ENCODE measurements around the gene NARF. TPM values are rescaled to one million over a fixed set of nuclear protein-coding genes. Genes with fewer than 3 reads are reported as not detected.

The NARF gene
- total and polyA plus RNA-seq, 7 experiments from 2014 or later, result 59.8 to 188 (median 82.0) TPM

GRCh38 chr17:82435601-82436583 lies 22.6 kb upstream of the NARF start:
- H3K9me3 Mint-ChIP-seq, result no peaks in the 10 kb centered on the region
- H3K27me3 ChIP-seq (ENCODE audit: control insufficient read depth in 2 of 2, insufficient read depth in 2 of 2, low read length in 2 of 2), result no peaks in the 10 kb centered on the region
- peak overlapping the region in 2 of 9 donors; percentile 43 to 53 for H3K27ac Mint-ChIP-seq
- H3K4me3 Mint-ChIP-seq, result no peak overlapping the region
- H3K4me1 Mint-ChIP-seq, result peaks cover 3 to 21% (median 10%) of the 10 kb centered on the region in 7 donors
- H3K36me3 ChIP-seq (ENCODE audit: control insufficient read depth in 2 of 3, insufficient read depth in 3 of 3, low read length in 3 of 3), result peaks cover 0 to 62% (median 8%) of the 10 kb centered on the region in 3 experiments
- CTCF ChIA-PET, result interaction anchor here (0.6 kb wide), 1 partner anchor 134 kb away, joined by 3 read pairs; no protein-coding TSS in a partner anchor
- no peaks in the 10 kb centered on the region for H3K9me3 ChIP-seq (ENCODE audit: control insufficient read depth in 2 of 3, low read length in 3 of 3)
- DNase-seq (no peak), ATAC-seq (no peak)
- no peak overlapping the region for H3K4me3 ChIP-seq (ENCODE audit: low read length)
- intact Hi-C loops (cut with micrococcal nuclease), result no loop called here
- H3K27me3 Mint-ChIP-seq, result no peaks in the 10 kb centered on the region
- peaks cover 5 to 8% of the 10 kb centered on the region in 2 donors for H3K4me1 ChIP-seq (ENCODE audit: control insufficient read depth in 2 of 2, insufficient read depth in 2 of 2, low read length in 2 of 2)
- POLR2A ChIA-PET, result interaction anchor here (0.5 to 1.8 kb wide), 3 partner anchors 10 to 22 kb away, joined by 4 read pairs; partner anchors contain the start of gene NARF
- H3K27ac ChIP-seq (ENCODE audit: low read depth, low read length), result no peak overlapping the region
- peaks cover 0 to 5% (median 0%) of the 10 kb centered on the region in 5 donors for H3K36me3 Mint-ChIP-seq

DNA sequence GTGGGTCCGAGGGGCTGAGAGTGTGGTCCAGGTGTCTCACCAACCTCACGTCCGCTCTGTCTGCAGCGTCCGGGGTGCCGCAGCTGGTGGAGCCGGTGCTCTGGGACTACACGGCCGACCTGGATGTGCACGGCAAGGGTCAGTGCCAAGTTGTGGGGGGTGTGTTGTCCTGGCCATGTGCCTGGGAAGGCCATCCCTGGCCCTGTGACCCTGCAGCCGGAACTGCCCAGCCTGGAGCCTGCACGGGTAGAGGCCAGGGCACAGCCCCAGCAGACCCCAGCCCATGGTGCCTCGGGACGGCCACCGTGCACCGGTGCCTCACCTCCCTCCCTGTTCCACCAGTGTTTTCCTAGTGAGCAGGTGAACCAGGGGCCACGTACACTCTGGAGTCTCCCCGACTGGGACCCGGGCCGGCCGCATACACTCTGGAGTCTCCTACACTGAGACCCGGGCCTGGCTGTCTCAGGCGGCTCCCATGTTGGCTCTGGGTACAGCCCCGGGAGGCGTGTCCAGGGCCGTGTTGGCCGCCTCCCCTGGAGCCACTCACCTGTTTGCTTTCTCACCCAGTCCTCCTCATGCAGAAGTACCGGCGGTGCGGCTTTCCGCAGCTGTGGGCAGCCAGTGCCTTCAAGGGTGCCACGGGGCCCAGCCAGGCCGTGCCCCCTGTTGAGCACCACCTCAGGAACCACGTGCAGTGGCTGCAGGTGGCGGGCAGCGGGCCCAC lies 21.8 kb upstream of the NARF start:
- ChIA-PET CTCF (interaction anchor here (0.6 kb wide), 1 partner anchor 135 kb away, joined by 3 read pairs; no protein-coding TSS in a partner anchor), POLR2A (interaction anchor here (1.7 to 1.8 kb wide), 2 partner anchors 9 to 21 kb away, joined by 4 read pairs; partner anchors contain the start of gene NARF)
- no peak overlapping the region for H3K27ac ChIP-seq (ENCODE audit: low read depth, low read length)
- Mint-ChIP-seq H3K27ac (peak overlapping the region in 1 of 9 donors; percentile 43), H3K36me3 (peaks cover 0 to 5% (median 0%) of the 10 kb centered on the region in 5 donors), H3K4me1 (peaks cover 5 to 21% (median 10%) of the 10 kb centered on the region in 7 donors), H3K27me3 (no peaks in the 10 kb centered on the region), H3K9me3 (no peaks in the 10 kb centered on the region), H3K4me3 (peak overlapping the region in 1 of 10 donors; percentile 38)
- intact Hi-C loops (cut with micrococcal nuclease), result no loop called here
- DNase-seq, result no peak
- no peak for ATAC-seq
- H3K4me3 ChIP-seq (ENCODE audit: low read length), result no peak overlapping the region
- peaks cover 5 to 8% of the 10 kb centered on the region in 2 donors for H3K4me1 ChIP-seq (ENCODE audit: control insufficient read depth in 2 of 2, insufficient read depth in 2 of 2, low read length in 2 of 2)
- peaks cover 0 to 64% (median 8%) of the 10 kb centered on the region in 3 experiments for H3K36me3 ChIP-seq (ENCODE audit: control insufficient read depth in 2 of 3, insufficient read depth in 3 of 3, low read length in 3 of 3)
- H3K9me3 ChIP-seq (ENCODE audit: control insufficient read depth in 2 of 3, low read length in 3 of 3), result no peaks in the 10 kb centered on the region
- H3K27me3 ChIP-seq (ENCODE audit: control insufficient read depth in 2 of 2, insufficient read depth in 2 of 2, low read length in 2 of 2), result no peaks in the 10 kb centered on the region

- intact Hi-C loops (cut with micrococcal nuclease), result no loop called here
- CTCF ChIA-PET, result no interaction called here
- Mint-ChIP-seq H3K9me3 (no peaks in the 10 kb centered on the region), H3K4me1 (peaks cover 5 to 21% (median 10%) of the 10 kb centered on the region in 7 donors), H3K4me3 (no peak overlapping the region), H3K27me3 (no peaks in the 10 kb centered on the region), H3K27ac (peak overlapping the region in 2 of 9 donors; percentile 8 to 70), H3K36me3 (peaks cover 0 to 5% (median 0%) of the 10 kb centered on the region in 5 donors)
- ATAC-seq, result no peak
- DNase-seq, result no peak
- Histone ChIP-seq H3K27me3 (ENCODE audit: control insufficient read depth in 2 of 2, insufficient read depth in 2 of 2, low read length in 2 of 2) (no peaks in the 10 kb centered on the region), H3K9me3 (ENCODE audit: control insufficient read depth in 2 of 3, low read length in 3 of 3) (no peaks in the 10 kb centered on the region), H3K36me3 (ENCODE audit: control insufficient read depth in 2 of 3, insufficient read depth in 3 of 3, low read length in 3 of 3) (peaks cover 0 to 65% (median 8%) of the 10 kb centered on the region in 3 experiments), H3K4me1 (ENCODE audit: control insufficient read depth in 2 of 2, insufficient read depth in 2 of 2, low read length in 2 of 2) (peaks cover 5 to 8% of the 10 kb centered on the region in 2 donors), H3K27ac (ENCODE audit: low read depth, low read length) (no peak overlapping the region), H3K4me3 (ENCODE audit: low read length) (no peak overlapping the region)
- POLR2A ChIA-PET, result interaction anchor here (1.5 to 1.6 kb wide), 2 partner anchors 11 to 12 kb away, joined by 3 to 9 read pairs; no protein-coding TSS in a partner anchor
Measured at GRCh38 chr17:82437325-82437668, 21.2 kb upstream of the NARF start.

- peaks cover 0 to 76% (median 8%) of the 10 kb centered on the region in 3 experiments for H3K36me3 ChIP-seq (ENCODE audit: control insufficient read depth in 2 of 3, insufficient read depth in 3 of 3, low read length in 3 of 3)
- ATAC-seq, result no peak
- CTCF ChIA-PET, result interaction anchor here (0.6 kb wide), 1 partner anchor 871 kb away, joined by 4 read pairs; no protein-coding TSS in a partner anchor
- Mint-ChIP-seq H3K36me3 (peaks cover 0 to 7% (median 0%) of the 10 kb centered on the region in 5 donors), H3K27me3 (no peaks in the 10 kb centered on the region), H3K9me3 (no peaks in the 10 kb centered on the region), H3K27ac (peak overlapping the region in 1 of 9 donors; percentile 8), H3K4me1 (peaks cover 5 to 19% (median 10%) of the 10 kb centered on the region in 7 donors), H3K4me3 (no peak overlapping the region)
- DNase-seq, result no peak
- H3K27ac ChIP-seq (ENCODE audit: low read depth, low read length), result peak overlapping the region; percentile 2
- POLR2A ChIA-PET, result interaction anchor here (0.6 to 1.6 kb wide), 7 partner anchors 9 to 21 kb away, joined by 3 to 9 read pairs (median 4); partner anchors contain the start of genes HEXD and NARF
- H3K4me1 ChIP-seq (ENCODE audit: control insufficient read depth in 2 of 2, insufficient read depth in 2 of 2, low read length in 2 of 2), result peaks cover 5 to 8% of the 10 kb centered on the region in 2 donors
- no peaks in the 10 kb centered on the region for H3K9me3 ChIP-seq (ENCODE audit: control insufficient read depth in 2 of 3, low read length in 3 of 3)
- intact Hi-C loops (cut with micrococcal nuclease), result no loop called here
- no peaks in the 10 kb centered on the region for H3K27me3 ChIP-seq (ENCODE audit: control insufficient read depth in 2 of 2, insufficient read depth in 2 of 2, low read length in 2 of 2)
- no peak overlapping the region for H3K4me3 ChIP-seq (ENCODE audit: low read length)
Measured at GRCh38 chr17:82438401-82439193, 19.9 kb upstream of the NARF start.

GRCh38 chr17:82439194-82439828 lies 19.2 kb upstream of the NARF start:
- Histone ChIP-seq H3K27me3 (ENCODE audit: control insufficient read depth in 2 of 2, insufficient read depth in 2 of 2, low read length in 2 of 2) (no peaks in the 10 kb centered on the region), H3K27ac (ENCODE audit: low read depth, low read length) (no peak overlapping the region), H3K4me3 (ENCODE audit: low read length) (no peak overlapping the region), H3K36me3 (ENCODE audit: control insufficient read depth in 2 of 3, insufficient read depth in 3 of 3, low read length in 3 of 3) (peaks cover 0 to 80% (median 8%) of the 10 kb centered on the region in 3 experiments), H3K9me3 (ENCODE audit: control insufficient read depth in 2 of 3, low read length in 3 of 3) (no peaks in the 10 kb centered on the region), H3K4me1 (ENCODE audit: control insufficient read depth in 2 of 2, insufficient read depth in 2 of 2, low read length in 2 of 2) (peaks cover 2% of the 10 kb centered on the region in 2 donors)
- H3K27me3 Mint-ChIP-seq, result no peaks in the 10 kb centered on the region
- H3K27ac Mint-ChIP-seq, result no peak overlapping the region
- no peaks in the 10 kb centered on the region for H3K9me3 Mint-ChIP-seq
- DNase-seq (no peak), ATAC-seq (no peak)
- peaks cover 0 to 12% (median 4%) of the 10 kb centered on the region in 7 donors for H3K4me1 Mint-ChIP-seq
- H3K4me3 Mint-ChIP-seq, result no peak overlapping the region
- intact Hi-C loops (cut with micrococcal nuclease), result no loop called here
- CTCF ChIA-PET, result no interaction called here
- peaks cover 0 to 7% (median 0%) of the 10 kb centered on the region in 5 donors for H3K36me3 Mint-ChIP-seq
- POLR2A ChIA-PET, result interaction anchor here (0.8 to 1.3 kb wide), 4 partner anchors 10 to 18 kb away, joined by 4 to 5 read pairs (median 4); partner anchors contain the start of gene NARF
